Stomach (tissue), 4 donors: Measurements from ENCODE around the gene ACOXL.

Experiments
- POLR2A ChIP-seq, 4 donors: fragments of 450-650 bp; IDR thresholded peaks; one replicate each; pipeline ENCODE4 v1.6.1; 2016; ENCODE audit warnings: antibody characterized with exemption in 4 of 4, control low read depth in 2 of 4, mild to moderate bottlenecking in 1 of 4, moderate library complexity in 1 of 4
- POLR2AphosphoS5 ChIP-seq, 3 donors: sonication (generic); formaldehyde crosslinking; IDR thresholded peaks; one replicate each; pipeline ENCODE4 v1.6.1; 2016; ENCODE audit warnings: antibody characterized with exemption in 3 of 3
- TF ChIP-seq, protein P1 (sequence below), 7 experiments: fragments of 450-650 bp in 4 of 7; fragments of 200-600 bp in 3 of 7; sonication (generic) in 3 of 7; IDR thresholded peaks; one replicate each; pipeline ENCODE4 v1.5.1; 2016 to 2019; ENCODE audit warnings: antibody characterized with exemption in 7 of 7, control low read depth in 2 of 7, mild to moderate bottlenecking in 1 of 7

DNA sequence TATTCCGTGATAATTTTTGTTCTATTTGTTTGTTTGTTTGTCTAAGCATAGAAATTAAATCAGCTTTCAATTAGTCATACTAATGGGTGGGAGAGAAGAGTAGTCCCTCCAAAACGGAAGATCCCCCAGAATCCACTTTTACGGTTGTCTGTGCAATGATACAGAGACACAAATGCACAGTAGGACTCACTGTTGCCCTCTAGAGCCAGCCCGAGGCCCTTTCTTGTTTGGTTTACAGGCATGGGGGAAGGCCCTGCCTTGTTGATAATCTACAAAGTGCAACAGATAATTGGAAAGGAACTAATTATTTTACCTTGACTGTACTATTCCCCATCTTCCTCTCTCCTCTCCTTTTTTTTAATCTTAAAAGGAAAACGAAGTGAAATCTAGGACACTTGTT is 121.1 kb downstream of the ACOXL start:
- TF ChIP-seq, protein P1, sequence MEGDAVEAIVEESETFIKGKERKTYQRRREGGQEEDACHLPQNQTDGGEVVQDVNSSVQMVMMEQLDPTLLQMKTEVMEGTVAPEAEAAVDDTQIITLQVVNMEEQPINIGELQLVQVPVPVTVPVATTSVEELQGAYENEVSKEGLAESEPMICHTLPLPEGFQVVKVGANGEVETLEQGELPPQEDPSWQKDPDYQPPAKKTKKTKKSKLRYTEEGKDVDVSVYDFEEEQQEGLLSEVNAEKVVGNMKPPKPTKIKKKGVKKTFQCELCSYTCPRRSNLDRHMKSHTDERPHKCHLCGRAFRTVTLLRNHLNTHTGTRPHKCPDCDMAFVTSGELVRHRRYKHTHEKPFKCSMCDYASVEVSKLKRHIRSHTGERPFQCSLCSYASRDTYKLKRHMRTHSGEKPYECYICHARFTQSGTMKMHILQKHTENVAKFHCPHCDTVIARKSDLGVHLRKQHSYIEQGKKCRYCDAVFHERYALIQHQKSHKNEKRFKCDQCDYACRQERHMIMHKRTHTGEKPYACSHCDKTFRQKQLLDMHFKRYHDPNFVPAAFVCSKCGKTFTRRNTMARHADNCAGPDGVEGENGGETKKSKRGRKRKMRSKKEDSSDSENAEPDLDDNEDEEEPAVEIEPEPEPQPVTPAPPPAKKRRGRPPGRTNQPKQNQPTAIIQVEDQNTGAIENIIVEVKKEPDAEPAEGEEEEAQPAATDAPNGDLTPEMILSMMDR (IDR thresholded peaks at IDR 0.05): peak in 3 of 7 experiments; percentile 16 to 33 (median 27)
- TF ChIP-seq POLR2A (IDR thresholded peaks at IDR 0.05): no peak
- no peak for TF ChIP-seq POLR2AphosphoS5 (IDR thresholded peaks at IDR 0.05)
